ENCODE results near the gene CD68.
"Not testable (repeated sequence)": the region's sequence is repeated elsewhere in the genome, so short reads cannot be mapped to it uniquely, and the experiment has no call there.

Gene CD68

DNA sequence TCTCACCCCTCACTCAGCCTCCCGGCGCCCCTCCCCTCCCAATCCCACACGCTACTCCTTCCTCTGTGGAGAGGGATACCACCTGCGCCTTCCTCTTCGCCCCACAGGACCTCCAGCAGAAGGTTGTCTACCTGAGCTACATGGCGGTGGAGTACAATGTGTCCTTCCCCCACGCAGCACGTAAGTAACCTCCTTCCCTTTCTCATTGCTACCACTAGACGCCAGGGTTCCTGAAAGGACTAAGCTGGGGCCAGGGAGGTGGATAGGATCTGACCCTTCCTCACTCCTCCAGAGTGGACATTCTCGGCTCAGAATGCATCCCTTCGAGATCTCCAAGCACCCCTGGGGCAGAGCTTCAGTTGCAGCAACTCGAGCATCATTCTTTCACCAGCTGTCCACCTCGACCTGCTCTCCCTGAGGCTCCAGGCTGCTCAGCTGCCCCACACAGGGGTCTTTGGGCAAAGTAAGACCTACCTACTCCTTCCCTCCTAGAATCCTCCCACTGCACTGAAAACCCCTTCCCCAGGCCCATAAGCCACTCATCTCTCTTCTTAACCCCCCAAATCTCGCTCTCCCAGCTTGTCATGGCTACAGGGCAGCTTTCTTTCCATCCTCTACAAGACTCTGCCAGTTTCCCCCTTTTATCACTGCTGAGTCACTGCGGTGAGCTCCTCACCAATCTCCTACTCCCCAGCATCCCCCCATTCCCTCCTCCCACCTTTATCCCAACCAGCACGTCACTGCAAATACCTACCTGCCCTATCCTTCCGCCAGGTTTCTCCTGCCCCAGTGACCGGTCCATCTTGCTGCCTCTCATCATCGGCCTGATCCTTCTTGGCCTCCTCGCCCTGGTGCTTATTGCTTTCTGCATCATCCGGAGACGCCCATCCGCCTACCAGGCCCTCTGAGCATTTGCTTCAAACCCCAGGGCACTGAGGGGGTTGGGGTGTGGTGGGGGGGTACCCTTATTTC is 1.5 kb downstream of the CD68 start:
- DNase-seq (ENCODE audit: low spot score), result no peak

DNA sequence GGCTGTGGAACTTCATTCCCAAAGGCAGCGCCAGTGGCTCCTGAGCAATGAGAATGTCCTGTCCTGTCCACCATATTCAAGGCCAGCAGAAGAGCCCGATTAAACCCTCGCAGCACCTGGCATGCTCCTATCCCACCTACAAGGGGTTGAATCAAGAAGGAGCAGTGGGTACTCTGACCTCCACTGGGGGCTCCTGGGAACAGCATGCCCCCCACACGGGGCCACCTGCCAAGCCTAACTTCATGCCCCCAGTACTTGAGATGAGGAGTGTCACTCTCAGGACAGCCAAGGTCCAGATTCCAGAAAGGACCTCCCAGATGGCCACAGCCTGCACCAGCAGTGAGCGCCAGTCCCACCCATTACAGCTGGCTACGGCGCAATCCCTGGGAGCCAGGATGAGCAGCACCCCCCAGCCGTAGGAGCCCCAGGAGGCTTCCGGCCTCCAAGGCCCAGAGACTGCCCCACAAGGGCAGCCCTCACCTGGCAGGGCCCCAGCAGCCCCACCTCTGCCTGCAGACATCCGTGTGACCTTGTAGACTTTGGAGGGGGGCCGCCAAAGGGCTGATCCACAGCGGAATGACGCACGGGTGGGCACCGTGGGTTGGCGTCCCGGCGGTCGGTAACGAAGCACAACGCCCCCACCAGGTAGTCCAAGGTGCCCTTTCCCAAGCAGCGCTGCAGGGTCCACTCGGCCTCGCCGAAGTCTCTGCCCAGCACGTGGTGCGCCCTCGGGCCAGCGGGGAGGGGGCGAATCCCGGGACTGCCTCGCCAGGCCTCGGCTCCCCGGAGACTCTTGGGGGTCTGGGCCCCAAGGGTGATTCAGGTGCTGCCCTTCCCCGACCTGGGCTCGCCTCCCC is 3.2 kb downstream of the CD68 start:
- no peak for DNase-seq (ENCODE audit: low spot score)

DNA sequence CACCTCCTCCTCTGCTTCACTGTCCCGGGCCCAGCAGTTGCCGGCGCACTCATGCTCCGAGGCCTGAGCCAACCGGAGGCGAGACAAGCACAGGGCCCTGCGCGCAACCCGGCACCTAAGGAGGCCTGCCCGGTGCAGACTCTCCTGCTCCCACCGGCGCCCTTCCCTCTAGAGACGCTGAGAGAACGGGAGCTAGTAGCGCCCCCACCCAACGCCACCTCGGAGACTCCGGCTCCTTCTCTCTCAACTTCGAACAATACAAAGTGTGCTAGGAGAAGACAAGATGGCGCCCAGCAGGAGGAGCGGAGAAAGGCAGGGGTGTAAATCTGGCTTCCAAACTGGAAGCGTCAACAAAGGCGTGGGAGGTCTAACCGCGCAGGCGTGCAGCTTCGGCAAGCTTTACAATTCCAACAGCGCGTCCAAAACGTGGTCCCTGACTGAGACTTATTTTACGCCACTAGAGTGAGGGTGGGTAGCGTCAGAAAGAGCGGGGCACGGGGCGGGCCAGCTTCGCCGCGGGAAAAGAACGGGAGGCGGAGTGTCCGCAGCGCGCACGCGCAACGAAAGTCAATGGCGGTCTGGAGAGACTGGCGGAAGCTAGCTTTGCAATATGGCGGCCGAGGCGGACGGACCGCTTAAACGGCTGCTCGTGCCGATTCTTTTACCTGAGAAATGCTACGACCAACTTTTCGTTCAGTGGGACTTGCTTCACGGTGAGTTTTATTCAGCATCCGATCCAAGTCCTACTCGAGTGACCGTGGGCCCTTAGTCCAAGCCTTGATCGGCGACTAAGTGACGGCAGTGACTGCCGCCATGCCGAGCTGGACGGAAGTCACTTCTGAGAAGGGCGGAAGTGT is 4.0 kb downstream of the CD68 start, which contains the start of gene MPDU1:
Gene MPDU1, plus strand, starts transcription at position 600 of the 857 bp plus-strand sequence. Its CDS starts 11 bp downstream, at position 611.
- peak; percentile 97 for DNase-seq (ENCODE audit: low spot score)

DNA sequence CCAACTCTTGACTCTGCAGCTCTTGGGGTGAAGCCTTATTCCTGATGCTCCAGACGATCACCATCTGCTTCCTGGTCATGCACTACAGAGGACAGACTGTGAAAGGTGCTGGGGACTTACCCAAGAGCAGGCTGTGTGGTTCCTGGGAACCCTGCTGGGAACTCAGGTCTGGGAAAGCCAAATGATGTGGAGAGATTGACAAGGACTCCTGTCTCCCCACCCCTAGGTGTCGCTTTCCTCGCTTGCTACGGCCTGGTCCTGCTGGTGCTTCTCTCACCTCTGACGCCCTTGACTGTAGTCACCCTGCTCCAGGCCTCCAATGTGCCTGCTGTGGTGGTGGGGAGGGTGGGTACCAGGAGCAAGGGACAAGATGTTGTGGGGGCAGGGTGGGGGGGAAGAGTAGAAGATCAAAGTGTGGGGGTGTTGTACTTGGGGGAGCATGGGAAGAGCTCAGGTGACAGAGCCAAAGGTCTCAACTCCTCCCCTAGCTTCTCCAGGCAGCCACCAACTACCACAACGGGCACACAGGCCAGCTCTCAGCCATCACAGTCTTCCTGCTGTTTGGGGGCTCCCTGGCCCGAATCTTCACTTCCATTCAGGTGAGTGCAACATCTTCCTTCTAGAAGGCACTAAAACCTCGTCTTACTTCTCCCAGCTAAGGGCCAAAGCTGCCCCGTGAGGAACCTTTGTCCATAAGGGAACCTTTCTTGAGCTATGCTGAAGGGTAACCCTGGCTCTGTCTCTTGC is 7.4 kb downstream of the CD68 start:
- DNase-seq (ENCODE audit: low spot score), result no peak

DNA sequence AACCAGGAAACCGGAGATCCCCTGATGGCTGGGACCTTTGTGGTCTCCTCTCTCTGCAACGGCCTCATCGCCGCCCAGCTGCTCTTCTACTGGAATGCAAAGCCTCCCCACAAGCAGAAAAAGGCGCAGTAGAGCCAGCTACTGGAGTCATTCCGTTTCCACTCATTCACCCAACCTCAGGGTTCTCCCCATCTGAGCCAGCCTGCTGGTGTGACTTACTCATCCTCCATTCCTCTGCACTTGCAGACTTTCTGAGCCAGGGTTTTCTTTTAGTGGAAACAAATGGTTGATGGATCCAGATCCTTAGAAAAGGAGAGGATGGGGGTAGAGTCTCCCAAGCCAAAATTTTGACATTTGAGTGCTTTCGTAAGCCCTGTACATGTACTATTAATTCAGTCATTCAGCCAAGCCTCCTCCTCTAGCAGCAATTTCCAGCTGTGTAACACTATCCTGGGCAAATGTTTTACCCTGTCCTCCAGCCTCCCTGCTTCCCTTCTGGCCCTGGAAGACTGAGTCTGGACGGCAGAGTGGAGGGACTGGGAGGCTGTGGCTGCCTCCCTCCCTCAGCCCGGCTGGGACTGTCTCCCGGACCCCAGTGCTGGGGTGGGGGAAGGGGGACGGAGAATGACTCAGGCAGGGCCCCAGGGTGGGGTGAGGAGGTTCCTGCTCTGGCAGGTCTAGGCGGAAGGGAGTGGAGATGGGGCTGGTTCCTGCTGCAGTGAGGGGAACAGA is 8.1 kb downstream of the CD68 start:
- no peak for DNase-seq (ENCODE audit: low spot score)

DNA sequence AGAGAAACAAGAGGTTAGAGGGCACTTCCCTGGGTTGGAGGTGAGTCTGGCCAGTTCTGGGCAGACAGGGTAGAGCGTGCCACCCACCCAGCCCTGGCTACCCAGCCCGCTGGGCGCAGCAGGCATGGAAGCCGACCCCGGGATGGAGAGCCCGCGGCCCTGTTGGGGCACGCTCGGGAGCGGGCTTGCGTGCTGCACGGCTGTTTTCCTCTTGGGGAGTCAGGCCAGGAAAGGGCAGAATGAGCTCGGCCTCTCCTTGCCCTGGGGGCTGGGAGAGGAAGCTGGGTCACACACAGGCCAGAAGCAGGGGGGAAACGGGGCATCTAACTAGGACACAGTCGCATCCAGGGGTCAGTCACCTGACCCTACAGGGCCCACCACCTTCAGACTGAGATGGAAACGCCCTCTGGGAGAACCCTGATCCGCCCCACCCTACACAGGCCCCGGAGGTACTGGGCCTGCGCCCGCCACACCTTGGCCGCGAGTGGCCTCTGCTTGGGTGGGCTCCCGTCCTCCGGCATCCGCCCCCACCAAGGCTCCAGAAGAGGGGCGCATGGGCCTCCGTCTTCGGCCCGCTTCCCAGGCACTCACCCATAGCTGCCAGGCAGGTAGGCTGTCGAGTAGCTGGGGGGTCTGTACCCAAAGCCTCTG is 9.2 kb downstream of the CD68 start:
- no peak for DNase-seq (ENCODE audit: low spot score)

DNA sequence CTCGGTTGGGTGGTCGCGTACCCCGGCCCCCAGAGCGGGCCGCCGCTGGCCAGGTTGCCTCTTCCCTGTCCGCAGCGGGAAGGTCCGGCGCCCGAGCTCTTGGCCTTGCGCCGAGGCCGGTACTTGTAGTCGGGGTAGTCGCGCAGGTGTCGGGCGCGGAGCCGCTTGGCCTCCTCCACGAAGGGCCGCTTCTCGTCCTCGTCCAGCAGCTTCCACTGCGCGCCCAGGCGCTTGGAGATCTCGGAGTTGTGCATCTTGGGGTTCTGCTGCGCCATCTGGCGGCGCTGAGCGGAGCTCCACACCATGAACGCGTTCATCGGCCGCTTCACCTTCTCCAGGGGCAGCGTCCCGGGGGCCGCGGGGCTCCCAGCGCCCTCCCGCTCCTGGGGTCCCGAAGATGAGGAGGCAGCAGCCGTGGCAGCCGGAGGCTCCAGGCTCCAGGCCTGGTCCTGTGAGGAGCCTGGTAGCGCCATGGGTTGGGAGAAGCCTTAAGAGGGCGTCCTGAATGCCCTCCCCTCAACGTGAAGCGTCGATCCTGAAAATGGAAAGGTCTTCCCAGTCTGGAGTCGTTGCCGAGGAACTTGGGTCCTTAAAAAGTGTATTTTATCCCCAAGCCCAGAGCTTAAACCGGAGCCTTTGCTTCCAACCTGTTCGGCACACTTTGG is 9.9 kb downstream of the CD68 start:
- DNase-seq (ENCODE audit: low spot score), result peak; percentile 75

DNA sequence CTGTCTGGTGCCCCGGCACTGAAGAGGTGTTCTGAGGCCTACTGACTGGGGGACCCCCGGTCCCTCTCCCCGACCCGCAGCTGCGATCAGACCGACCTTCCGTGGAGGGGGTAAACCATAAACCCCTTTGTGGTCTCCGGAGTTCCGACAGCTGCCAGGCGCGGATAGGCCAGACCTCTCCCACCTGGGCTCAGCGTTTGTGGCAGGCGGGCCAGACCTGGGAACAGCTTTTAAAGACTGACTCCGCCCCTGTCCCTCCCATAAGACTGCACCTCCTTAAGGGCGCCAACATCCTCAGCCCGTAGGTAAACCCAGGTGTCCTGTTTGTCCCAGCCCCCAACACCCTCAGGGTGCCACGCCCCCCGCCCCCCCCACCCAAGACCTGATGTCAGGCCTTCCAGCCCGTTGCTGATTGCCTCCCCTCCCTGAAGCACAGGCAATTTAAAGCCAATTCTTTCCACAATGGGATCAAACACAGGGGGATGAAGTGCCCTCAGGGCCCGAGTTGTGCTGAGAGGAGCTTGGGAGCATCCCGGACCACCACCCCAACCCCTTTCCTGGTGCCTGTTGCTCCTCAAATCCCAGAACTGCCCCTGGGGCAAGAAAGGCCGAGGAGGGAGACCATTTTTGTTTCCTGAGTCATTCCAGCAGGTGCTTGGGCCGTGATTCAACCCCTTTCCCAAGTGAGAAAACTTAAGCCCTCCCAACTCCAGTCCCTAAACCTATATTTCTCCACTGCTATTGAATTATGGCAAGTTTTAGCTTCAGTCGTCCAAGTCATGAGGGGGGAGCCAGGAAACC is 10.7 kb downstream of the CD68 start, which contains the start of gene SOX15:
Gene SOX15, minus strand, starts transcription at position 204 of the 801 bp plus-strand sequence. CDS start 418 bp downstream, outside the sequence.
- DNase-seq (ENCODE audit: low spot score), result no peak

DNA sequence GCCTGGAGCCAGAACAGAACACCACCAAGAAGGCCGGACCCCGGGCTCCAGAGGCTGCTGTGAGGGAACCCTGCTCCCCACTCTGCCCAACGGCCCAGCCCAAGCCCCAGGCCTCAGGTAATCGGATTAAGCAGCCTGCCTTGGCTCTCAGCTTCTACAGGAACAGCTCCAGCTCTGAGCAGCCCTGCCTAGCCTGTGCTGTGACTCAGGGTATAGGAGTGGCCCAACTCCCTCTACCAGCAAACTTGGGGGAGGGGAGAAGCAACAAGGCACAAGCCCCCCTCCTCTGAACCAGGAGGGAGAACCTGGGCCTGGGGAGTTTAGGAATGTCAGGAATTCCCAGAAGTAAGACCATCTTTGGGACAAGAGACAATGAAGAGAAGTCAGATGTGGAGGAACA is 11.3 kb downstream of the CD68 start:
- DNase-seq (ENCODE audit: low spot score), result no peak

DNA sequence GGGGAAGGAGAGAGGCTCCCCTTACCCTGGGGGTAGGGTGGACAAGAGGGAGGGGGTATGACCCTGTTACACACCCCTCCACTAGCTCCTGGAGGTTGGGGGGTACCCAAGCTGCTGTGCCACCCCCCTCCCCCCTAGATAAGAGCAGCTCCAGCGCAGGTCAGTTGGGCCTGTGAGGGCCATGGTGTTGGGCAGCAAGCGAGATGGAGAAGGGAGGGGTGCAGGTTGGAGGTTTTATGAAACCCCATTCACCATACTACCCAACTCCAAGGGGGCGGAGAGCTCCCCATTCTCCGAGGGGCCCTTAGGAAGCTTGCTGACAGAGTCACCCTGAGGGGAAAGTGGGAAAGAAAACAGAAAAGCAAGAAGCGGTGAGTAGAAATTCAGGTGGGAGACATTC is 12.2 kb downstream of the CD68 start:
- DNase-seq (ENCODE audit: low spot score), result no peak

DNA sequence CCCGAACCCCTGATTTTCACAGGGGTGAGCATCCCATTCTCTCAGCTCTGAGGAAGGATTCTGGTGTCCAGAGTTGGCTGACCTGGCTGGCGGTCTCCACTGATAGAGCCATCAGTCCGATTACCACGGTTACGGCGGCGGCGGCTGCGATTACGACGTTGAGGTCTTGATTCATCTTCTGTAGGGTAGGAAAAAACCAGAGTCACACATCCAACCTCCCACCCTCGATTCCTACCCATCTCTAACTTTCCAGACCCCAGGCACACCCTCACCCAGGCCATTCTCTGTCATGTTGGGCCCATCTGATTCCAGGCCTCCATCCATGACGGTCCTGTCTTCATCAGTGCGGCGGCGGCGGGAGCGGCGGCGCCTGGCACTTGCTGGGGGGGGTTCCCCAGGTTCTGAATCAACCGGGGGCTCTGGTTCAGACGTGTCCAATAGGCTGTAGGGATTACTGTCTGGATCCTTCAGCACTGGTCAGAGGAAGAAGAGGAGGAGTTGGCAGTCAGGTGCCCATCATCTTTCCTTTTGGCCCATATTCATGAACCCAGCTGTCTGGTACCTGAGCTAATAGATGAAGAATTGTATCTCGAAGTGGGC is 13.1 kb downstream of the CD68 start:
- no peak for DNase-seq (ENCODE audit: low spot score)

DNA sequence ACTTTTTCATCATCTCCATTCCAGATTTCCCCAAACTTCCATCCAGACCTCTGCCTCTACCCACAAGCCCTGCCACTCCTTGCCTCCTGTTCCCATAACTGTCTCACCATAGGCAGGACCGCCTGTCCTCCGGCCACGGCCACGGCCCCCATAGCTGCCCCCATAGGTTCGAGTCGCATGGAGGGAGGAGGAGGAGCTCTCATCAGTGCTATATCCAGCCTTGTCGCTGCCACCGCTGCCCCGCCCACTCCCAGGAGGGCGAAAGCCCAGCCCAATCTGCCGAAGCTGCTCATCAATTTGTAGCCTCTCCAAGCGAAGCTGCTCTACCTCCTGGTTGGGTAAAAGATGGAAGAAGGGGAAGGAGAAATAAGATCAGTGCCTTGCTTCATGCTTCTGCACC is 13.9 kb downstream of the CD68 start:
- DNase-seq (ENCODE audit: low spot score), result no peak

DNA sequence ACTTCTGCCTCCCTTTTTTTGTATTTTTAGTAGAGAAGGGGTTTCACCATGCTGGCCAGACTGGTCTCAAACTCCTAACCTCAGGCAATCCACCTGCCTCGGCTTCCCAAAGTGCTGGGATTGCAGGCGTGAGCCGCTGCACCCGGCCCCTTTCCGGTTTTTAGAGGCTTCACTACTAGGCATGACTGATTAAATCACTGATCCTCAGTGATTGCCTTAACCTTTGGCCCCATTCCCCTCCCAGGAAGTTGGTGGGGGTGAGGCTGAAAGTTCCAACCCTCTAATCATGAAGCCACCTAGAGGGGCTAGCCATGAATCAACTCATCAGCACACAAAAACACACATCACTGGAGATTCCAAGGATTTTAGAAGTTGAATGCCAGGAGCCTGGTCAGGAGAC is 18.1 kb downstream of the CD68 start:
- not testable (repeated sequence) for DNase-seq (ENCODE audit: low spot score)

DNA sequence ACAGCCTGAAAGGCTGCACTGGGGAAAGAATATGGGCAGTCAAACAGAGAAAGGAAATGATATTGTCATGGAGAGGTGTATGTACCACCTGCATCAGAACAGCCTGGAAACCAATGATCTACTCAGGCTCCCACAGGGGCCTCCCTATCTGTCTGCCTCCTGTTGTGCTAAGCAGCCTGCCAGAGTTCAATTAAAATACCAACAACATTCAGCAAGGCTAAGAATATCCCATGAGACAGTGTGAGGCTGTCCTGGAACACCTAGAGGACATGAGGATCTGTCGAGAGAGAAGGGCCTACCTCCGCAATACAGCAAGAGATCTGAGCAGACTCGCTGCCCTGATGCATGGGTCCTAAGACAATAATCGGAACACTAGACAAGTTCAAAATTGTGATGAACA is 26.8 kb downstream of the CD68 start:
- no peak for DNase-seq (ENCODE audit: low spot score)

DNA sequence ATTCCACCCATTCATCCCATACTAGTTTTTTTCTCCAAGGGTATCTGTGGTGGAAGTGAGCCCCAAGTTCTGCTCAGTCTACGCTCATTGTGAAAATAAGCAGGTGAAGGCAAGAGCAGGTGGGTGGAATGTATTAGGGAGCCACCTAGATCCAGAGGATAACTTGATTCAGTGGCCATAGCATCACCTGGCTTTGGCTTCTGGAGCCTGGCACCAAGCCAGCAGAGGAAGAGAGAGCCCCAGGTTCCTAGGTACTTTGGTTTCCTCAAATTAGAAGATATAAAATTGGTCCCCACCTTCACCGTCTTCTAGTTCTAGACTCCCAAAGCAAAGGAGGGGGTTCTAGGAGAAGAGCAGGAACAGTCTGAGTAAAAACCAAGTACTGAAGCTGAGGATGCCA is 31.2 kb downstream of the CD68 start:
- DNase-seq (ENCODE audit: low spot score), result no peak

DNA sequence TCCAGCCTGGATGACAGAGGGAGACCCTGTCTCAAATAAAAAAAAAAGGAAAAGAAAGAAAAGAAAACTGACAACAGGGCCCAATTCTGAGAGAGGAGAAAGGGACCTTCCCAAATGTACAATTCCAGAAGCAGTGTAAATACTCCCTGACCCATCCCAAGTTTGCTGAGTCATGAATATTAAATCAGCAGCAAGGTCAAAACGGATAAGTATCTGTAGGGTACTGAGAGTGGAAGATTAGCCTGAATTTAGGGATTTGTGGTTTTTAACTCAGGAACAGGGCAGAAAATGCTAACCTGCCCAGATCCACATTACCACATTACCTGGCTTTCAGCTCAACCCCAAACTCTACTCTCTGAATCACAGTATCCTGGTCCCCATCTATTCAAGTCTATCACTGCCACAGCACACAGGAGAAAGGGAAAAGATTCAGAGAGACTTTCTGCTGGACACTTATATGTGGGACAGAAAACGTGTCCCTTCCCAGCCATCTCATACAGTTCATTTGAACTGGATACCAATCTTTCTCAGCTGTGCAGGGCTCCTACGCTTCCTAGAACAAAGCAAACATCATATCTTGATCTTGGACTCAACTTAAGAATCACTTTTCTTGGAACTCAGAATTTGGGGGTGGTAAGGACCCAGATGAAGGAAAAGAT is 32.3 kb downstream of the CD68 start:
- no peak for DNase-seq (ENCODE audit: low spot score)

DNA sequence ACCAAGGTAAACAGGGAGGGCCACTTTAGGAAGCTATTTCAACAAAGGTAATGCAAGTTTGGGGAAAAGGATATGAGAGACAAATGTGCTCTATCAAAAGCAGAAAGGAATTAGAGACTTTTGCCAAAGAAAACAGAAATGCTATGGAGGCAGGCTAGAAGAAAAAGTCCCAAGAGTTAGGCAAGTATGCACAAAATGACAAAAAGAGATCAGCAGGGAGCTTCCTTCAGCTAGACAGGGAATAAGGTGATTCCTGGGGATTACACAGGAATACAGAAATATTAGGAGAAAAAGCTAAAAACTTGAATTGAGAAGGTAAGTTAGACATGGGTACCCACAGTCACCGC is 32.8 kb downstream of the CD68 start:
- DNase-seq (ENCODE audit: low spot score), result no peak
